KOPT-K1 (cell line): ENCODE data around the gene IGFL2.
"Not testable (repeated sequence)": the region's sequence is repeated elsewhere in the genome, so short reads cannot be mapped to it uniquely, and the experiment has no call there.

Experiments used
- H3K27ac ChIP-seq: fragments of 200-600 bp; sonication (generic); 2 replicates; pipeline ENCODE4 v1.5.1; 2016; ENCODE audit warnings: antibody characterized with exemption, mild to moderate bottlenecking, low read depth, low read length; ENCODE audit not compliant: poor library complexity, severe bottlenecking
- H3K36me3 ChIP-seq: fragments of 200-600 bp; sonication (generic); 2 replicates; pipeline ENCODE4 v1.5.1; 2017; ENCODE audit warnings: antibody characterized with exemption, mild to moderate bottlenecking, low read length, moderate library complexity; ENCODE audit not compliant: insufficient read depth
- H3K9me3 ChIP-seq: fragments of 200-600 bp; sonication (generic); 2 replicates; pipeline ENCODE4 v1.5.1; 2017; ENCODE audit warnings: antibody characterized with exemption, low read length, mild to moderate bottlenecking; ENCODE audit not compliant: insufficient read depth, poor library complexity, severe bottlenecking

Gene IGFL2

GRCh38 chr19:46205183-46205984 lies 57.3 kb downstream of the IGFL2 start:
- Histone ChIP-seq H3K9me3 (no peaks in the 10 kb centered on the region), H3K27ac (no peak overlapping the region), H3K36me3 (no peaks in the 10 kb centered on the region)

- Histone ChIP-seq H3K9me3 (no peaks in the 10 kb centered on the region), H3K27ac (no peak overlapping the region), H3K36me3 (no peaks in the 10 kb centered on the region)
Measured at GRCh38 chr19:46206176-46206575, 58.1 kb downstream of the IGFL2 start.

- Histone ChIP-seq H3K36me3 (no peaks in the 10 kb centered on the region), H3K27ac (no peak overlapping the region), H3K9me3 (no peaks in the 10 kb centered on the region)
Measured at GRCh38 chr19:46206682-46207081, 58.6 kb downstream of the IGFL2 start.

- not testable (repeated sequence) for H3K9me3 ChIP-seq, H3K36me3 ChIP-seq, H3K27ac ChIP-seq
Measured at GRCh38 chr19:46207858-46208257, 59.8 kb downstream of the IGFL2 start.

- Histone ChIP-seq H3K9me3 (no peaks in the 10 kb centered on the region), H3K36me3 (no peaks in the 10 kb centered on the region), H3K27ac (no peak overlapping the region)
Measured at GRCh38 chr19:46209051-46209450, 61.0 kb downstream of the IGFL2 start.

GRCh38 chr19:46209472-46209871 lies 61.4 kb downstream of the IGFL2 start:
- no peaks in the 10 kb centered on the region for H3K9me3 ChIP-seq
- no peaks in the 10 kb centered on the region for H3K36me3 ChIP-seq
- no peak overlapping the region for H3K27ac ChIP-seq

GRCh38 chr19:46210669-46211068 lies 62.6 kb downstream of the IGFL2 start:
- H3K27ac ChIP-seq, result no peak overlapping the region
- H3K36me3 ChIP-seq, result no peaks in the 10 kb centered on the region
- no peaks in the 10 kb centered on the region for H3K9me3 ChIP-seq
